ENCODE measurements around the gene UFC1.

The UFC1 gene

GRCh38 chr1:161153682-161154337 is at the start of gene UFC1:
Gene UFC1 (plus strand): TSS chr1:161153978. CDS start chr1:161153998, 20 bp downstream.
- H3K4me3 ChIP-seq (ENCODE audit: low read depth, low read length), result peak within 1 kb of the TSS; percentile 74
- peak; percentile 82 for DNase-seq (ENCODE audit: low read depth)
- TF ChIP-seq, protein P1, sequence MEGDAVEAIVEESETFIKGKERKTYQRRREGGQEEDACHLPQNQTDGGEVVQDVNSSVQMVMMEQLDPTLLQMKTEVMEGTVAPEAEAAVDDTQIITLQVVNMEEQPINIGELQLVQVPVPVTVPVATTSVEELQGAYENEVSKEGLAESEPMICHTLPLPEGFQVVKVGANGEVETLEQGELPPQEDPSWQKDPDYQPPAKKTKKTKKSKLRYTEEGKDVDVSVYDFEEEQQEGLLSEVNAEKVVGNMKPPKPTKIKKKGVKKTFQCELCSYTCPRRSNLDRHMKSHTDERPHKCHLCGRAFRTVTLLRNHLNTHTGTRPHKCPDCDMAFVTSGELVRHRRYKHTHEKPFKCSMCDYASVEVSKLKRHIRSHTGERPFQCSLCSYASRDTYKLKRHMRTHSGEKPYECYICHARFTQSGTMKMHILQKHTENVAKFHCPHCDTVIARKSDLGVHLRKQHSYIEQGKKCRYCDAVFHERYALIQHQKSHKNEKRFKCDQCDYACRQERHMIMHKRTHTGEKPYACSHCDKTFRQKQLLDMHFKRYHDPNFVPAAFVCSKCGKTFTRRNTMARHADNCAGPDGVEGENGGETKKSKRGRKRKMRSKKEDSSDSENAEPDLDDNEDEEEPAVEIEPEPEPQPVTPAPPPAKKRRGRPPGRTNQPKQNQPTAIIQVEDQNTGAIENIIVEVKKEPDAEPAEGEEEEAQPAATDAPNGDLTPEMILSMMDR (IDR thresholded peaks at IDR 0.05; ENCODE audit: control insufficient read depth, extremely low read depth, insufficient read depth), result no peak

DNA sequence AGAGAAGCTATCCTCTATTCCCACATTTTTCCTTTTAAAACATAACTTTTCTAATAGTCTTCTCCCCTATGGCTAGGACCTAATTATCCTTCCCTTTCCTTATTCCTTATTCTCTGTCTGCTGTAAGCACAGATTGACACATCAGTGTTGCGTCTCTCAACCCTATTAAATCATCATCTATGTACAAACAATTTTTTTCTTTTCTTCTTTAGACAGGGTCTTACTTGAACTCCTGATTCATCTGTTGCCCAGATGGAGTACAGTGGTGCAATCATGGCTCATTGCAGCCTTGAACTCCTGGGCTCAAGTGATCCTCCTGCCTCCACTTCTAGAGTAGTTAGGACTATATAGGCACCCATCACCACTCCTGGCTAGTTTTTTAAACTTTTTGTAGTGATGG is 47.3 kb upstream of the UFC1 start:
- no peak for DNase-seq (ENCODE audit: low read depth)
- no peak overlapping the region for H3K4me3 ChIP-seq (ENCODE audit: low read depth, low read length)
- TF ChIP-seq, protein P1 (IDR thresholded peaks at IDR 0.05; ENCODE audit: control insufficient read depth, extremely low read depth, insufficient read depth), result no peak

DNA sequence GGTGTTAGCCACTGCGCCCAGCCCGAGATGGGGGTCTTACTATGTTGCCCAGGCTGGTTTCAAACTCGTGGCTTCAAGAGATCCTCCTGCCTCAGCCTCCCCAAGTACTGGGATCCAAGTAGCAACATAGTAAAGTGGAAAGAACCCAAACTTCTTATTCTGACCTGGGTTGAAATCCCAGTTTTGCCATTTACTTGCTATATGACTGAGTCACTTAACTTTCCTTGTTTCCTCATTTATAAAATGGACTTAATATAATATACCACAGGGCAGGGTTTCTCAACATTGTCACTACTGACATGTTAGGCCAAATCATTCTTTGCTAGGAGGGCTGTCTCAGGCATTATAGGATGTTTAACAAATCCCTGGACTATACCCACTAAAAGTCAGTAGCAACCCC is 42.7 kb upstream of the UFC1 start:
- DNase-seq (ENCODE audit: low read depth), result no peak
- TF ChIP-seq, protein P1 (IDR thresholded peaks at IDR 0.05; ENCODE audit: control insufficient read depth, extremely low read depth, insufficient read depth), result no peak
- H3K4me3 ChIP-seq (ENCODE audit: low read depth, low read length), result no peak overlapping the region

GRCh38 chr1:161111527-161111926 is 42.3 kb upstream of the UFC1 start:
- H3K4me3 ChIP-seq (ENCODE audit: low read depth, low read length), result no peak overlapping the region
- TF ChIP-seq, protein P1 (IDR thresholded peaks at IDR 0.05; ENCODE audit: control insufficient read depth, extremely low read depth, insufficient read depth), result no peak
- DNase-seq (ENCODE audit: low read depth), result no peak

GRCh38 chr1:161113915-161114314 is 39.9 kb upstream of the UFC1 start:
- H3K4me3 ChIP-seq (ENCODE audit: low read depth, low read length), result no peak overlapping the region
- no peak for DNase-seq (ENCODE audit: low read depth)

DNA sequence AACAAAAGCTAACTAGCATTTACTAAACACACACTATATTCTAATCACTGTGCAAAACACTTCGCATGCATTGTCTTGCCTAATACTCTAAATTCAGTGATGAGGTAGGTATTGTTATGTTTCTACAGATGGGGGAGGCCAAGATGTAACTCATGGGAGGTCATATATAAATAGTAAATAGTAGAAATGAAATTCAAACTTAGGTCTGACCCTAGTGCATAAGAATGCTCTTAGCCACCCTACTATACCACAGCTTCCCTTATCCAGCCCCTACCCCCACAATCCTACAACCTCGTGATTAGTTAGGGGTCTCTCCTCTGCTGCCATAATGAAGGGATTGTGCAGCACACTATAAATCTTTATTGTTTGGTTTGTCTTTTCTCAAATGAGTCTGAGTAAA is 39.2 kb upstream of the UFC1 start:
- DNase-seq (ENCODE audit: low read depth), result no peak
- H3K4me3 ChIP-seq (ENCODE audit: low read depth, low read length), result no peak overlapping the region

More at GRCh38 chr1:161113915-161114314, 39.9 kb upstream of the UFC1 start:
- TF ChIP-seq, protein P1 (IDR thresholded peaks at IDR 0.05; ENCODE audit: control insufficient read depth, extremely low read depth, insufficient read depth), result no peak

More for the DNA sequence above, 39.2 kb upstream of the UFC1 start:
- TF ChIP-seq, protein P1 (IDR thresholded peaks at IDR 0.05; ENCODE audit: control insufficient read depth, extremely low read depth, insufficient read depth), result no peak
